Muscle of leg (tissue), 16 donors: Measurements from ENCODE around the gene AKAP12. TPM values are rescaled to one million over a fixed set of nuclear protein-coding genes. Genes with fewer than 3 reads are reported as not detected.

Experiments used
- DNase-seq: peaks from one replicate; pipeline ENCODE4 v3.0.0; 2013
- H3K27ac ChIP-seq: one replicate; pipeline ENCODE4 v1.5.1; 2013; ENCODE audit warnings: mild to moderate bottlenecking, low read length, control low read depth
- H3K27me3 ChIP-seq: one replicate; pipeline ENCODE4 v1.6.1; 2013; ENCODE audit warnings: low read length; ENCODE audit not compliant: control insufficient read depth, insufficient read depth
- H3K36me3 ChIP-seq: one replicate; pipeline ENCODE4 v1.6.1; 2013; ENCODE audit warnings: low read length; ENCODE audit not compliant: control insufficient read depth, insufficient read depth
- H3K4me1 ChIP-seq: one replicate; pipeline ENCODE4 v1.6.1; 2013; ENCODE audit warnings: low read length; ENCODE audit not compliant: control insufficient read depth, insufficient read depth
- H3K4me3 ChIP-seq: one replicate; pipeline ENCODE4 v1.5.1; 2013; ENCODE audit warnings: low read length, control low read depth
- H3K9me3 ChIP-seq: replicated peaks from 2 replicates; pipeline ENCODE4 v1.6.1; 2013; ENCODE audit warnings: low read depth, low read length; ENCODE audit not compliant: control insufficient read depth
- WGBS: methylation state at CpG from one replicate; pipeline ENCODE4 v1.1.5; 2013; ENCODE audit warnings: missing lambda C conversion rate; ENCODE audit not compliant: insufficient coverage; 5-methylcytosine and 5-hydroxymethylcytosine counted together
- long read RNA-seq, 11 donors: transcript quantifications; one replicate each; lab custom pipeline, GENCODE V29; 2026
- polyA plus RNA-seq, 8 donors: library from polyadenylated mRNA; unstranded; fragments of 120-200 nt; gene quantifications; one replicate each; pipeline versions ENCODE4 v1.2.1 to v1.2.3, GENCODE V29; 2013; ENCODE audit warnings: inconsistent platforms in 1 of 8, low replicate concordance in 1 of 8; ENCODE audit not compliant: insufficient read length in 8 of 8, insufficient read depth in 1 of 8
- total RNA-seq: library from RNA; stranded (reverse); fragments of 120-200 nt; gene quantifications from one replicate; pipeline ENCODE4 v1.2.4, GENCODE V29; 2013

AKAP12 gene, protein sequence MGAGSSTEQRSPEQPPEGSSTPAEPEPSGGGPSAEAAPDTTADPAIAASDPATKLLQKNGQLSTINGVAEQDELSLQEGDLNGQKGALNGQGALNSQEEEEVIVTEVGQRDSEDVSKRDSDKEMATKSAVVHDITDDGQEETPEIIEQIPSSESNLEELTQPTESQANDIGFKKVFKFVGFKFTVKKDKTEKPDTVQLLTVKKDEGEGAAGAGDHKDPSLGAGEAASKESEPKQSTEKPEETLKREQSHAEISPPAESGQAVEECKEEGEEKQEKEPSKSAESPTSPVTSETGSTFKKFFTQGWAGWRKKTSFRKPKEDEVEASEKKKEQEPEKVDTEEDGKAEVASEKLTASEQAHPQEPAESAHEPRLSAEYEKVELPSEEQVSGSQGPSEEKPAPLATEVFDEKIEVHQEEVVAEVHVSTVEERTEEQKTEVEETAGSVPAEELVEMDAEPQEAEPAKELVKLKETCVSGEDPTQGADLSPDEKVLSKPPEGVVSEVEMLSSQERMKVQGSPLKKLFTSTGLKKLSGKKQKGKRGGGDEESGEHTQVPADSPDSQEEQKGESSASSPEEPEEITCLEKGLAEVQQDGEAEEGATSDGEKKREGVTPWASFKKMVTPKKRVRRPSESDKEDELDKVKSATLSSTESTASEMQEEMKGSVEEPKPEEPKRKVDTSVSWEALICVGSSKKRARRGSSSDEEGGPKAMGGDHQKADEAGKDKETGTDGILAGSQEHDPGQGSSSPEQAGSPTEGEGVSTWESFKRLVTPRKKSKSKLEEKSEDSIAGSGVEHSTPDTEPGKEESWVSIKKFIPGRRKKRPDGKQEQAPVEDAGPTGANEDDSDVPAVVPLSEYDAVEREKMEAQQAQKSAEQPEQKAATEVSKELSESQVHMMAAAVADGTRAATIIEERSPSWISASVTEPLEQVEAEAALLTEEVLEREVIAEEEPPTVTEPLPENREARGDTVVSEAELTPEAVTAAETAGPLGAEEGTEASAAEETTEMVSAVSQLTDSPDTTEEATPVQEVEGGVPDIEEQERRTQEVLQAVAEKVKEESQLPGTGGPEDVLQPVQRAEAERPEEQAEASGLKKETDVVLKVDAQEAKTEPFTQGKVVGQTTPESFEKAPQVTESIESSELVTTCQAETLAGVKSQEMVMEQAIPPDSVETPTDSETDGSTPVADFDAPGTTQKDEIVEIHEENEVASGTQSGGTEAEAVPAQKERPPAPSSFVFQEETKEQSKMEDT (N-terminal part only)
- 148 TPM for total RNA-seq
- 100 to 1,000 TPM in 6 of 8 donors, 10 to 100 TPM in 2; 73.2 to 160 (median 120) TPM for polyA plus RNA-seq
- long read RNA-seq, donor 1, full-length matches to known transcripts: 1 of 64 reads
- long read RNA-seq, donor 1, partial matches to known transcripts: 63 of 64 reads
- long read RNA-seq, donor 1, other reads (novel, unspliced or antisense): 0 of 64 reads
- long read RNA-seq, donor 2: 0 reads
- long read RNA-seq, donor 3, full-length matches to known transcripts: 2 of 85 reads
- long read RNA-seq, donor 3, partial matches to known transcripts: 83 of 85 reads
- long read RNA-seq, donor 3, other reads (novel, unspliced or antisense): 0 of 85 reads
- long read RNA-seq, donor 4, partial matches to known transcripts: 66 of 66 reads
- long read RNA-seq, donor 4, other reads (novel, unspliced or antisense): 0 of 66 reads
- long read RNA-seq, donor 5, full-length matches to known transcripts: 2 of 307 reads
- long read RNA-seq, donor 5, partial matches to known transcripts: 305 of 307 reads
- long read RNA-seq, donor 5, other reads (novel, unspliced or antisense): 0 of 307 reads
- long read RNA-seq, donor 6, full-length matches to known transcripts: 1 of 117 reads
- long read RNA-seq, donor 6, partial matches to known transcripts: 116 of 117 reads
- long read RNA-seq, donor 6, other reads (novel, unspliced or antisense): 0 of 117 reads
- long read RNA-seq, donor 7, partial matches to known transcripts: 80 of 80 reads
- long read RNA-seq, donor 7, other reads (novel, unspliced or antisense): 0 of 80 reads
- long read RNA-seq, donor 8, partial matches to known transcripts: 127 of 134 reads
- long read RNA-seq, donor 8, other reads (novel, unspliced or antisense): 7 of 134 reads
- long read RNA-seq, donor 9, partial matches to known transcripts: 143 of 143 reads
- long read RNA-seq, donor 9, other reads (novel, unspliced or antisense): 0 of 143 reads
- long read RNA-seq, donor 10, full-length matches to known transcripts: 1 of 172 reads
- long read RNA-seq, donor 10, partial matches to known transcripts: 171 of 172 reads
- long read RNA-seq, donor 10, other reads (novel, unspliced or antisense): 0 of 172 reads
- long read RNA-seq, donor 11, partial matches to known transcripts: 108 of 108 reads
- long read RNA-seq, donor 11, other reads (novel, unspliced or antisense): 0 of 108 reads

DNA sequence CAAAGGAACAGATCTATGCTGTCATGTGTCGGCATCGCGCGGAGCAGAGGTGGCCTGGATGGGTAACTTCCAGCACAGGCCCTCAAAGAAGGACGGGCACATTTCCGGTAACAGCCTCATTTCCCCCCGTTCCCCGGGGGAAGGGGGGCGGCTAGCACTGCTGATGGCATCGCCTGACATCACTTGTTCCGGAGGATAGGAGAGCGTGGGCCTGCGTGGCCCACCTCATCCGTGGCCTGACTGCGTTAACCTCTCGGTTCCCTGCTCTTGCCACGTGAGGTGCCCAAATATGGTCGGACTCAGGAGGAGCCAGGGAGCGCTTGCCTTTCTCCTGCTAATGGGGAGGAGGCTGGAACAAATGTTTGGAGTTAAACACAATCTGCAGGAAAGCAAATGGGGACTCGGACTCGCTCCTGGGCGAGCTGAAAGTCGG is at the start of gene AKAP12:
Gene AKAP12, plus strand, starts transcription at position 365 of the 433 bp plus-strand sequence. CDS start 596 bp downstream, outside the sequence.
- H3K27me3 ChIP-seq: peaks cover 3% of the 10 kb centered on the region
- H3K27ac ChIP-seq: peak within 1 kb of the TSS; percentile 93
- H3K4me1 ChIP-seq: peaks cover 13% of the 10 kb centered on the region
- H3K9me3 ChIP-seq: no peaks in the 10 kb centered on the region
- H3K36me3 ChIP-seq: no peaks in the 10 kb centered on the region
- peak within 1 kb of the TSS; percentile 66 for H3K4me3 ChIP-seq
- WGBS: 17% methylated on average over 22 of the region's 23 CpGs
- peak; percentile 73 for DNase-seq

DNA sequence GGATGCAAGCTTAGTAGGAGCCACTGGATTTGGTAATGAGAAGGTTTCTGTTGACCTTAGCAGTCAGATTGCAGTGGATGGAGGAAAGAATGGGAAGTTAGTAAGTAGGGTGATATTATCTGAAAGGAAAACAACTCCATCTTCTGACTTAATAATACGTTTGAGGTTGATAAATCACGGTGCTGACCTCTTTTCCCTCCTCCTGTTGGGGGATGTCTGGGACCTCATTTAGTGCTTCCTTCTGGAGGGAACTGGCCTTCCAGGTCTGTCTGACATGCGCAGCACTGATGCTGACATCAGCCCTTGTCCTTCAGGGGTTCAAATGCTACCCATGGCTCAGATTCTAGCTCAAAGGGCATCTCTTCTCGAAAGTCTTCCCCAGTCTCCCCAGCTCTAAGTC is 48.2 kb upstream of the AKAP12 start:
- H3K27me3 ChIP-seq: no peaks in the 10 kb centered on the region
- H3K36me3 ChIP-seq: no peaks in the 10 kb centered on the region
- no peaks in the 10 kb centered on the region for H3K9me3 ChIP-seq
- 54% methylated on average over 2 of the region's 4 CpGs for WGBS
- H3K4me1 ChIP-seq: no peaks in the 10 kb centered on the region
- H3K4me3 ChIP-seq: no peak overlapping the region
- DNase-seq: no peak
- no peak overlapping the region for H3K27ac ChIP-seq

DNA sequence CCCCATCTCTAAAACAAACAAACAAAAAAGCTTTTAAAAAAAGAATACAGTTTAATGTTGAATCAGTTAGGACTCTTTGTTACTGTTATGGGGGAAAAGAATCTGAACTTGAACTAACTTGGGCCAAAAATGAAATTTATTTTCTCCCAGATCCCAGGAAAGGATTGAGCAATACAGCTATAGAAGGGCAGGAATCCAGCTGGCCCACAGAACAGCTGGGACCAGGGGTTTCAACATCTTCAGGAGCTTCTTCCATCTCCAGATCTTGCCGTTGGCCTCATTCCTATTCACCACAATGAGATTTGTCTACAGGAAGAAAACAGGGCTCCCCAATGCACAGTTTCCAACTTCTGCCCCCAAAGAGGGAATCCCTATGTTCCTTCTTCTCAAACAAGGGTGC is 43.2 kb upstream of the AKAP12 start:
- WGBS: 40% methylated on average over 1 of the region's 1 CpG
- Histone ChIP-seq H3K27me3 (no peaks in the 10 kb centered on the region), H3K27ac (peak overlapping the region; percentile 39), H3K36me3 (no peaks in the 10 kb centered on the region), H3K9me3 (no peaks in the 10 kb centered on the region), H3K4me3 (no peak overlapping the region), H3K4me1 (peaks cover 17% of the 10 kb centered on the region)
- peak; percentile 93 for DNase-seq

DNA sequence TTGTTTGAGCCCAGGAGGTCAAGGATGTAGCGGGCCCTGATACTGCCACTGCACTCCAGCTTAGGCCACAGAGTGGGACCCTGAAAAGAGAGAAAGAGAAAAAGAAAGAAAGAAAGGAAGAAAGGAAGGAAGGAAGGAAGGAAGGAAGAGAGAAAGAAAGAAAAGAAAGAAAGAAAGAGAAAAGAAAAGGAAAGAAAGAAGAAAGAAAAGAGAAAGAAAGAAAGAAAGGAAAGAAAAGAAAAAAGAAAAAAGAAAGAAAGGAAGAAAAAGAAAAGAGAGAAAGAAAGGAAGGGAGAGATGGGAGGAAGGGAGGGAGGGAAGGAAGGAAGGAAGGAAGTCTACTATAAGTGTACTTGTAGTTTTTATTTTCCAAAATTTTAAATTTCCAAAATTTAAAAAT is 42.2 kb upstream of the AKAP12 start:
- no peaks in the 10 kb centered on the region for H3K9me3 ChIP-seq
- H3K4me3 ChIP-seq: no peak overlapping the region
- no peak for DNase-seq
- WGBS: 100% methylated on average over 1 of the region's 1 CpG
- H3K36me3 ChIP-seq: no peaks in the 10 kb centered on the region
- no peaks in the 10 kb centered on the region for H3K27me3 ChIP-seq
- peaks cover 17% of the 10 kb centered on the region for H3K4me1 ChIP-seq
- no peak overlapping the region for H3K27ac ChIP-seq

DNA sequence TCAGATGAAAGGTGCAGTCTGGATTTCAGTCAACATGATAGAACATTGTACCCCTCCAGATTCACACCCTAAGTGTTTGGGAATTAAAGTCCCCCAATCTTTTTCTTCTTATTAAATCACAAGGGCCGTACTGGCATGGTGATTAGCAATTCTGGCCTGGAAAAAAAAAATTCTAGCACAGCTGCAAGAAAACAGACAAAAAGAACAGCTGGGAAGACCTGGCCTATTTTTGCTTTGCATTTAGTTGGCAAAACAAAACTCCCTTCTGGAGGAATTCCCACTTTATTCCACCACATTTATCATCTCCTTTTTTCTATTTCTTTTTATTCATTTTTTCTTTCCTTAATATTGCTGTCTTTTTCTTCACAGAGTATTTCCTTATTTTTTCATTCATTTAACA is 39.8 kb upstream of the AKAP12 start:
- peak overlapping the region; percentile 52 for H3K27ac ChIP-seq
- WGBS: no CpG with 5 or more reads among the region's 1 CpG
- H3K4me3 ChIP-seq: no peak overlapping the region
- H3K9me3 ChIP-seq: no peaks in the 10 kb centered on the region
- H3K36me3 ChIP-seq: no peaks in the 10 kb centered on the region
- peaks cover 17% of the 10 kb centered on the region for H3K4me1 ChIP-seq
- no peaks in the 10 kb centered on the region for H3K27me3 ChIP-seq
- peak; percentile 88 for DNase-seq

DNA sequence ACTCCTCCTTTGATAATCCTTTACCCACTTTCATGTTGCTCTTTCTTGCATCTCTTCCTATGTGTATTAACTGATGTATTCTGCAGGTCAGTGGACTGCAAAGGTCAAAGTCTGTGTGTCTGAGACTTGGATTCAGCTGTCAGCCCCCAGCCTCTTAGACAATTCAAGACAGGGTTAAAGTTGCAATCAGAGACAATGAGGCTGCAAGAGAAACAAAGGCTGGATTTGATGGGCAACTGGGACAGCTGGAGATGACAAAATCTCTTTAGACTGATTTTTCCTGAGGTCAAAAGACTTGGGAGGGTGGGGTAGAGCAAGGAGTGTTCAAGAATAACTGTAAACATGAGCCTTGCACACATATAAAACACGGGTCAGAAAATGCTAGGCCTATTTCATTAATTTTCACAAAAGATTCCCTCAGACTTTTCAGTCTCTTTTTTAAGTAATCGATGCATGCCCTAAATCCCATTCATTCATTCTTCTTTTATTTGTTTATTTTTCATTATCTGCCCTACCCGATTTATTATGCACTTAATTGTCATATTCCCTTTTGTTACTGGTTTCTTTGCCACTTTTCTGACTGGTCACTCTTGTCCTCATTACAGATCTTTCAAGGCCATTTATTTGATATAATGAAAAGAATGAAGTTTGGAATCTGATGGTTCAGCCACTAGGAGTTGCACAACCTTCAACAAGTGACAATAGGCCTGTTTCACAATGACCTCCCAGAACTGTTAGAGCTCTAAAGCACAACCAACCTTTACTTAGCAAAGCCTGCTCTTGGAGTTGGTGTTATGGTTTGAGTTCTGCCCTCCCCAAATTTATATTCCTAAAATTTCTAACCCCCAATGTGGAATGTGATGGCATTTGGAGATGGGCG is 33.8 kb upstream of the AKAP12 start:
- WGBS: 100% methylated on average over 1 of the region's 4 CpGs
- Histone ChIP-seq H3K4me1 (no peaks in the 10 kb centered on the region), H3K27me3 (no peaks in the 10 kb centered on the region), H3K4me3 (no peak overlapping the region), H3K27ac (no peak overlapping the region), H3K36me3 (no peaks in the 10 kb centered on the region), H3K9me3 (peaks cover 7% of the 10 kb centered on the region)
- no peak for DNase-seq

DNA sequence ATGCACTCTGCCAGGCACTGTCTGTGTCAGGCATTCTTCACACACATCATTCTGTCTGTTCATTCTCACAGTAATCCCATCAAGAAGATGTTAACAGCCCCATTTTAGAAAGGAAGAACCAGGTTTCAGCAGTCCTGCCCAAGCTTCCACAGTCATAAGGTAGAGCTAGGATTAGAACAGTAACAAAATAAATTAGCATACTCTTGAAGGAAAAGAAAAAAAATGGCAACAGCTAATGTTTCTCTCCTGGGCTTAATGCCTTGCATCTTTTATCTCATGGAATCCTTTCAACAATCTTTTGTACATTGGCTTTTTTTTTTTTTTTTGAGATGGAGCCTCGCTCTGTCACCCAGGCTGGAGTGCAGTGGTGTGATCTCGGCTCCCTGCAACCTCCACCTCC is 32.1 kb upstream of the AKAP12 start:
- DNase-seq: no peak
- H3K36me3 ChIP-seq: no peaks in the 10 kb centered on the region
- no CpG with 5 or more reads among the region's 2 CpGs for WGBS
- peaks cover 10% of the 10 kb centered on the region for H3K9me3 ChIP-seq
- H3K27me3 ChIP-seq: no peaks in the 10 kb centered on the region
- no peak overlapping the region for H3K4me3 ChIP-seq
- no peak overlapping the region for H3K27ac ChIP-seq
- H3K4me1 ChIP-seq: no peaks in the 10 kb centered on the region
